ENCODE data around the gene MFSD1.

GRCh38 chr3:158774965-158775364 lies 26.9 kb upstream of the MFSD1 start:
- TF ChIP-seq, protein P1, sequence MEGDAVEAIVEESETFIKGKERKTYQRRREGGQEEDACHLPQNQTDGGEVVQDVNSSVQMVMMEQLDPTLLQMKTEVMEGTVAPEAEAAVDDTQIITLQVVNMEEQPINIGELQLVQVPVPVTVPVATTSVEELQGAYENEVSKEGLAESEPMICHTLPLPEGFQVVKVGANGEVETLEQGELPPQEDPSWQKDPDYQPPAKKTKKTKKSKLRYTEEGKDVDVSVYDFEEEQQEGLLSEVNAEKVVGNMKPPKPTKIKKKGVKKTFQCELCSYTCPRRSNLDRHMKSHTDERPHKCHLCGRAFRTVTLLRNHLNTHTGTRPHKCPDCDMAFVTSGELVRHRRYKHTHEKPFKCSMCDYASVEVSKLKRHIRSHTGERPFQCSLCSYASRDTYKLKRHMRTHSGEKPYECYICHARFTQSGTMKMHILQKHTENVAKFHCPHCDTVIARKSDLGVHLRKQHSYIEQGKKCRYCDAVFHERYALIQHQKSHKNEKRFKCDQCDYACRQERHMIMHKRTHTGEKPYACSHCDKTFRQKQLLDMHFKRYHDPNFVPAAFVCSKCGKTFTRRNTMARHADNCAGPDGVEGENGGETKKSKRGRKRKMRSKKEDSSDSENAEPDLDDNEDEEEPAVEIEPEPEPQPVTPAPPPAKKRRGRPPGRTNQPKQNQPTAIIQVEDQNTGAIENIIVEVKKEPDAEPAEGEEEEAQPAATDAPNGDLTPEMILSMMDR (IDR thresholded peaks at IDR 0.05; ENCODE audit: low read depth, low read length) = no peak
- TF ChIP-seq EZH2phosphoT487 (IDR thresholded peaks at IDR 0.05; ENCODE audit: low read depth) = no peak
